ENCODE measurements around the gene SMYD3.

Gene SMYD3

DNA sequence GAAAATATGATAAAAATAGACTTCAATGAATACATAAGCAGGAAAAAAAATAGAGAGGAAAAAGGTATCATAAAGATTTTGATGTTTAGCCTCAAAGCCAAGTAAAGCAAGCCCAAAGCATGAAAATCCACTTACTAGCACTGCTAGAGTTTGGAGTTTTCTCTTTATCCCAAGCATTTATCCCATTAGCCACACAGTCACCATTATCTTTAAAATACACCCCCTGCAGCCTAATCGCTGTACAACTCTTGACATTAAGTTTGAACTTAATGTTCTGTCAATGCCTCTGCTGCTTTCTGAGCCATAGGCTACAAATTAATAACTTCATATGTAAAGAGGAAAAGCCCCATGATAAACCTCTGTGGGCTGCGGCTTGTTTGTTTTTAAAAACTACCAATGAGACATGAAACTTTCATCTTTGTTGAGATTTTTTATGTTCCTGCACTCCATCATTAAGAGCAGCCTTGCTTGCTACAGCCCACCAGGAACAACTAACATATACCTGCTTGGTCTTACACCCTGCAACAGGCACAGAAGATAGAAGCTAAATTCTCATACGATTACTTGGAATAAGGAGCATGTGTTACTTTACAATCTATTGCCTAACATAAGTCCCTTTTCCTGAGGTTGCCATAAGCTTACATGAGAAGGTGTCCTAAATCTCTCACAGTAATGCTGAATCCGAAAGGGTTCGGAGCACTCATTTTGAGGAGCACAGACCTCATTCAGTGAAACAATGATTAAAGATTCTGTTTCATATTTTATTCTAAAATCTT is 202.4 kb downstream of the SMYD3 start:
- no peak for DNase-seq (ENCODE audit: low read depth)

DNA sequence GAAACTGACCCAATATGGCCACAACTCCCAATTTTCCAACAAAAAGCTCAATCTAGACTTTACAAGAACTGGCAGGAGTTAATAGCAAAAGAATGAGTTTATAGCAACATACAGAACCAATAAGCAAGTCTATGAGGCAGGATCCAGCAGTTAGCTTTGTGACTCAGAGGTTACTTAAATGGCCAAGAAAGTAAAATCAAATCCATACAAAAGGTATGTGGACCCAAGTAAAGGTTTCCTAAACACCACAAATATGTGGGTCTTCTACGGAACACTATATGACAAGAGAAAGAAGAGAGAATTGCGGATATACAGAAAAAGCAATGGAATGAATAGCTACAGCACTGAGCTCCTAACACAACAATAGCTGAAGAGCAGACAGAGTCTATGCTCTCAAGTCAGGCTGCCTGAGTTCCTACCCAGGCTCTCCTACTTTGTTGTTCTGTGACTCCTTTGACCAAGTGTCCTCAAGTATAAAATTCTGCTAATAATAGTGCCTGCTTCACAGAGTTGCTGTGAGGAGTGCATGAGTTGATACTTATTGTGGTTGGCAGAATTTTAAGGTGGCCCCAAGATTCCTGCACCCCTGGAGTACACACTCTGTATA is 204.3 kb downstream of the SMYD3 start:
- DNase-seq (ENCODE audit: low read depth): no peak

DNA sequence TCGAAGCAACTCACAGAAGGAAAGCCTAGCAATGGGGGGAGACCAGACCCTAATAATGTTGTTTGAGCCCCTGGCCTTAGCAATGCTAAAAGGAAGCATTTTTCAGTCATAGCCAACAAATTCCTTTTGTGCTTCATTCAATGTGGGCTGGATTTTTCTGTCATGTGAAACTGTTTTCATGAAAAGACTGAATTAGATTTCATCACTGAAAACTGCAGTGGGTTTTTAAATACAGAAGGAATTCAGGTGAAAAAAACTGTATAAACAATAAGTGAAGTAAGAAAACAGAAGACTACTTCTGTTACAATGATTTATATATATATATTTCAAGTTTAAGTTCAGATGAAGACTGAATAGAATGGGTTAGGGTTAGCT is 204.8 kb downstream of the SMYD3 start:
- no peak for DNase-seq (ENCODE audit: low read depth)

DNA sequence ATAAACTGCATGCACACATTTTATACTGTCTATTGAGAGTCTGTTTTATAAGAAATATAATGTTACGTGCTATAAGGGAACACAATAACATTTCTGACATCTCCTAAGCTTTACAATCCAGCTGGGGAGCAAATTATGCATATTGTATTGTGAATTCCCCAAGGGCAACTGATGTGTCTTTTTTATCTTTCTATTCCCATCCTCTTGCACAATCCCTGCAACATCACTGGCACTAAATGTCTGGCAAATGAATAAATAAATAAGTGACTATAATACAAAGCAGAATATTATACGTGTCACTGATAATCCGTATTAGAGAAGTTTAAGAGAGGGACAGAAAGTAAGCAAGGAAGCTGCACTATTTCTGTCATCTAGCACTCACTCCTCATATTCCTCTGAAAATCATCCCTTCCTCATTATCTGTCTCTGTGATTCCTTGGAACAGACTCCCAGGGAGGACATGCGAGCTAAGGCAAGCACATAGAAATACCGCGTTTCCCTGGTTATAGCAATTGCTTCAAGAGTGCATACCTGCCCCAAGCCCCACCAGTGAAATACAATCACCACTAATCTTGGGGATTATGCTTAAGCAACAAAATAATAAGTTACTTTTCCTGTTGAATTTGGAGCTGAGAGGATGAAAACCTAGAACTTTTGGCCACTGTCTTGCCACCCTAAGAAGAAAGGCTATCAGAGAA is 205.4 kb downstream of the SMYD3 start:
- DNase-seq (ENCODE audit: low read depth): no peak

DNA sequence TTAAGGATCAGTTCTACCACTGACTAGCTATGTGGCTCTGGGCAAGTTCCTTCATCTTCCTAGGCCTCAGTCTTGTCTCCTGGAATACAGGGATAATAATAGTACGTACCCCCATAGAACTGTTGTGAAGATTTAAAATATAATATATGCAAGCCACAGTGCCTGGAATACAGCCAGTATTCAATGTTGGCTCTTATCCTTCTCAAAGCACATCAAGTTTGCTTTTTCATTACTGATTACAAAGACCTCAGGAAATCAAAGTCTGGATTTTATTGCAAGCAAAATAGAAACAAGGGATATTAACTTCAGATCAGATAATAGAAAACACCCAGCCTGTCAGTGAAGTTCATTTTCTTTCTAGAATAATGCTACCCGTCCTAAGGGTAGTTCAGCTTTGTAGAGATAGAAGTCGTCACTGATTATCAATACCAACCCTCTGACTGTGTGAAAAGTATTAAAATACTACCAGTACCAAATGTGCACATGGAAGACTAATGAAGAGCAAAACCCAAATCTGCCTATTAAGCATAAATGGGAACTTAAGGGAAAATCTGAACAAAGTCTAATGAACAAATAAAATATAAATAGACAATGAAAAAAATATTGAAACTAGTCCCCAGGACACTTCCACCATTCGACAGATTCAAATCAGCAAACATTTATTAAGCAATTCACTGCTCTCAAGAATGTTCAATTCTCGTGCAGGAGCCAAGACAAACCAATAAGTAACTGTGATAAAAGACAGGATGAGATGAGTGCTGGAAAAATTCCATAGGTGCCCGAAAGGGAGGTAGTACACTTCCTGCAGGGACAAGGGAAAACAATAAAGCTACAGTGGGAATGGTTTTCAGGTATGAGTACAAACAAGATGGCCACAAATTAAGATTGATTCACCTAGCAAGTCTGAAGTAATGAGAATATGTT is 206.2 kb downstream of the SMYD3 start:
- no peak for DNase-seq (ENCODE audit: low read depth)

DNA sequence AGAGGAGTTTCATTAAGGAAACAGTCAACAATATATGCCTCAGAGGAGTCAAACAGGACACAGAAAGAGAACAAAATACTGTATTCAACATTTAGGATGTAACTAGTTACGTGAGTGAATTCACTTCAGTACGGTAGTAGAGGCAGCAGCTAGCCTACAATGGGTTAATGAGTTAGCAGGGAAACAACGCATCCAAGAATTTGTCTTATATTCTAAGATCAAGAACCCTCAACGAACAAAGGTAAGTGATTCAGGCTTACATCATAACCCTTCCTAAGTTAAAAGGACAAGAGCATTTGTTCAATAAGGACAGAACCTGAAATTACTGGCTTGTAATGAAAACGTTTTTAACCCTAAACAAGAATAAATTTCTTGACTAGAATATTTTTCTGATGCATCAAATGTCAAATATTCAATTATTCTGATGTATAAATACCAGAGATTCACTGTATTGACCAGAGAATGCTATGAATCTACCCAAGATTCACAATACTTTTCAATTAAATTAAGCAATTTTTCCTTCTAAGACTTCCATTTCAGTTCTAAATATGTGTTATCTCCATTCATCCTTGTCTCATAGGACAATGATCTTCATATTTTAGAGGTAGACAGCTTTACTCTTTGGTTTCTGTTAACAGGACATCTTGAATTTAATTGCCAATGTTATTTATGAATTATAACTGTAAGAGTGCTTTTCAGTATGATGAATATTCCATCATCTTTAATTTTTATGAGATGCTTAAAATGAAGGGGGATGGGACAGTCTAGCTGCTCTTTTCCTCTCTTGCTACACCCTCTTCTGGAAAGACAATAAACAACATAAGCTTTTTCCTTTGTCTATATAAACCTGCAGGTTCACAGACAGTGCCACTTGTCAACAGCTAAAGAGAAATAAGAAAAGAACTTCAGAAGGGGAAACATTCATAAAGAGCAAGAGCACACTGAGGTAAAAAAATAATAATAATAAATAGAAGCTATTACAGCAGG is 209.5 kb downstream of the SMYD3 start:
- DNase-seq (ENCODE audit: low read depth): no peak

DNA sequence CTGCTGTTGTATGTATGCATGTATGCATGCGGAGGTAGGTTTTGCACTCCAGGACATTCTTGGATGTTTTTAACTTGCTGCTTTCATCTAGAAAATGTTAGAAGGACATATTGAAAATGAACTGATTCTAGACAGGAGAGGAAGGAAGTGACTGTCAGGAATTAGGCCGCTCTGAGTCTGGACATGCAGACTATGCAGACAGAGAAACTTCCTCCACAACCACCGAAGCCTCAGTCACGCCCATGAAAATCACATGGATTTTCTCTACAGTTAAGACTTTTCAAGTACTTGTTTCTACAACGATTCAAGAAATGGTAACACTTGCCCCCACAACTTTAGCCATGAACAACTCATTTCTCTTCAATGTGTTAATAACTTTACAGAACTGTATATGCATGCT is 211.1 kb downstream of the SMYD3 start:
- no peak for DNase-seq (ENCODE audit: low read depth)

DNA sequence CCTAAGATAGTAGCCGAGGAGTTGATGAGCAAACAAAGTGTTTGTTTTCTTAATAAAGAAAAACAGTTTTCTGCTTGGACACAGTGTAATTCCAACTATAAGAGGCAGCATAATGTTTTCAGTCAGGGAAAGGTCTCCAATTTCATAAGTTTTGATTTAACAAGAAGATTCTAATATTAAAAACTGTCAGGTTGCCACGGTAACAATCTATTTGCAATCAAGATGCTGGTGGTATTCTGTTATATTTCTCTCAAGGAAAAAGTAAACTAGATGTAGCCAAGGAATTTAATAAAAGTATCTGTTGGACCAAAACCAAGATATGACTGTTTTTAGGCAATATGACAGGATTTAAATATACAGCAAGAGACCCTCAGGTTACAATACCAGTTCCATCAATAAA is 211.7 kb downstream of the SMYD3 start:
- DNase-seq (ENCODE audit: low read depth): no peak

DNA sequence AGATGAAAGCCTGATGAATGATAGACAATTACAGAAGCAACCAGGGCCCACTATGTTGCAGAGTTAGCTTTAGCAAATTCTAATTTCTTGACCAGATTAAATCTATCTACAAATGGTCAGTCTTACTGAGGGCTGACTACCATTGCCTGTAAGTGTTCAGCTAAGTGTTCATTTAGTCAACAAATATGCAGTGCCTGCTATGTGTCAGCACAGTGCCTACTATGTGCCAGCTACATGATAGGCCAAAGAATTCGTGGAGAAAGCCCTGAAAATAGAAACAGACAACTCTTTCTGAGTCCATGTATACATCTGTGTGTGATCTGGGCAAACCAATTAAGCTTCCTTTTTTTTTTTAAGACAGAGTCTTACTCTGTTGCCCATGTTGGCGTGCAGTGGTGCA is 212.8 kb downstream of the SMYD3 start:
- DNase-seq (ENCODE audit: low read depth): no peak

DNA sequence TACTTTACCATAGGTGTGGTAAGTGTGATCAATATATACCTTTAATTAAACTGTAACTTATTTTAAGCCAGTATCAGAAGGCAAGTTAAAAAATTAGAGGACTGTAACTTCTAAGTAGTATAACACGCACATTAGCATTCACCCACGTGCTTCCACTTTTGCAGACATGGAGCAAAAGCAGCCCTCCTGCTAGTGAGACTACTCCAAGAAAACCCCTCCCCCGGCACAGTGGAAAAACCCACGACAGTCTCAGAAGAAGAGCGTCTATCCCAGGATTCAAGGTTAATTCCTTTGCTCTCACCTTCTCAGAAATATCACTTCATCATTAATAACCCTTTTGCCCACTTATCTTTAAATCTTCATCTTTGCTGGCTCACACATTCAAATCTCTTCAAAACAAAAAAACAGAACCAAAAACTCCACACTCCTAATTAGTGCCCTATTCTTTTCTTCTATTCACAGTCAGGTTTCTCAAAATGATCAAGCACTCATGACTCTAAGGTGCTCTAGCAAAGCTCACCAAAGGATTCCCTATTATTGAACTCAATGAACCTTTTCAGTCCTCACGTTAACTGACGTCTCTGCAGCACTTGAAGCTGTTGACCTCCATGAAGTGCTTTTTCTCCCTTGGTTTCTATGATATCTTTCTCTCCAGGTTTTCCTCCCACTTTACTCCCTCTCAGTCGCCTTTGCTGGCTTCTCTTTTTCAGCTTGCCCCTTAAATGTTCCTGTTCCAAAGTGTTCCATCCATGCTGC is 213.5 kb downstream of the SMYD3 start:
- no peak for DNase-seq (ENCODE audit: low read depth)

DNA sequence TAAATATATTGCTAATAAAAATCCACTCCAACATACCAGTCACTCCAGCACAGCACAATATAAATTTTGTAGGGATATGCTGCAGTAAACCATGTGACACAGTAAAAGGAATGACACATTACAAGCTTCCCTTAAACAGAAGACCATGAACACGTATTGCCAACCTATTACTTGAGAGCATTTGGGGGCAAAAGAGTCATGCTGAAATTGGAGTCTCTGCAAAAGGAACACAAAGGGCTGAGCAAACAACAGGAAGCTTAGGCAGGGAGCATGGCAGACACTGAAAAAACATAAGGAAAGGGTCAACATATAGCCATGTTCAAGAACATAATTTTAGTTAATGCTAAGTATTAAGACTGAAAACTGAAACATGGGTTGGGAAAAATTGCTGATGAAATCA is 214.5 kb downstream of the SMYD3 start:
- DNase-seq (ENCODE audit: low read depth): no peak

DNA sequence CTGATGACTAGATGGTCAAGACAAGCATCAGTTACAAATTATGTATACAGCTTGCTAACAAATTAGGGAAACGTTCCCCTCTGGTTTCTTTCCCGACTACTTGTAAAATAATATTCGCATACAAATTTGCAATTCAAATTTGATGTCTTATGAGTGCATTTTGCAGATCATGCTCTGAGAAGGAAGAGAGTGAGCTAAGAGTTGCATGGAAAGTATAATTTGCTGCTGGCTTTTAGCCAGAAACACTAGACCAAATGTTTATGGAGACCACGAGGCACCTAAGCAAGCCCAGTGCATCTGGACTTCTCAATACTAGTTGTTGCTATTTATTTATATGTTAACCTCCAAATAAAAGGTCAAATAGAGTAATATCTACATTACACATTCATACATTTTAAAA is 216.0 kb downstream of the SMYD3 start:
- no peak for DNase-seq (ENCODE audit: low read depth)

DNA sequence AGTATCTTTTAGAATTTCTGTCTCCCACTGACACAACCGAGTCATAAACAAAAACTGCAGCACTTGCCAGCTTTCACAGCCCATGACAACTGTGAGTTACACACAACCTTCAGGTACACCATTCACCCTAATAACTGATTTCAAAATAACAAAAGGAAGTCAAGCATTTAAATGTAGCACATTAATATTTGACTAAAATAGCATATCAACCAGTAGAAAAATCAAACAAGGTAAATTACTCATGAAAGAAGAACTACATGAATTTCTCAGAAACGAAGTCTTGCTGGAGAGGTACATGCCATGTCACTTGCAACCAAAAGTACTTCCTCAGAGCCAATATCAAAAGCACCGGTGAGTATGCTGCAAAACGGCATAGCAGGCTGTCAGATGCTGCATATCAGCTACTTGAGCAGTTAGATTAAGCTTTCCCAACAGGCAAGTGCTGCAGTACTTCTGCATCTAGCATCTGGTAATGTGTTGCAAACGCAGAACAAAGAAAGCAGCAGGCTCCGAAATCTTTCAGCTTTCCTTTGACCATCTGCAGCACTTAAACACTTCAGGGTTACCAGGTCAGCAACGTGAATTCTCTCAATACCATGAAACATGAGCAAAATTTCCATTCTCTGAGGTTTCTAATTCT is 223.2 kb downstream of the SMYD3 start:
- DNase-seq (ENCODE audit: low read depth): no peak

DNA sequence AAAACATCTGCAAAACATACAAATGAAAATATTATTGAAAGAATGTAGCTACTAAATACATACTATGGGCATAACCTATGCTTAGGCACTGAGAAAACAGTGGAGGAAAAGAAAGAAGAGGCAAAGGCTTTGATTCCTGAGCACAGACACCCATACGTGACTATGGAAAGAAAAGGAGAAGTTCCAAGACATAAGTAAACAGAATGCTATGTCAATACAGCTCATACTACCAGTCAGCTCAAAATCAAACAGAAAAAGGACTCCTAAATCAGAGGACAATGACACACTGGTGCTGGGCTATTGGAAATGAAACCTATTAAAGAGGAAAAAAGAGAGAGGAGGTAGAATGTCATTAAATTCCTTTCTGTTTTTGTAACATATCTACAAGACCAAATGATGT is 225.4 kb downstream of the SMYD3 start:
- DNase-seq (ENCODE audit: low read depth): no peak

DNA sequence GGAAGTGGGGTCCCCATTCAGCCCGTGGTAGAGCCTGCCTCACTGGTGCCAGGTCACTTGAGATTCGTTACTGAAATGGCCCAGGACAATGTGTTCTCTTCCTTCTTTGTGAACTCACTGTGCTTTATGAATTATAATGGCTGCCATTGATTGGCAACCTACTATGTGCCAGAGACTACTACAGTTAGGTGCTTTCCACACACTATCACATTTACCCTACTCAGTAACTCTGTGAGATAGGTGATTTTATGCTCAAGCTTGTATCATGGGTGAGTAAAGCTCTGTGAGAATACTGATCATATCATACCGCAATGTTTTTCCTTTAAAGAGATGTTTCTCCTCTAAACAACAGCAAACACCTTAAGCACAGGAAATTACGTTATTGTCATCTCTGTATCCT is 225.9 kb downstream of the SMYD3 start:
- no peak for DNase-seq (ENCODE audit: low read depth)

DNA sequence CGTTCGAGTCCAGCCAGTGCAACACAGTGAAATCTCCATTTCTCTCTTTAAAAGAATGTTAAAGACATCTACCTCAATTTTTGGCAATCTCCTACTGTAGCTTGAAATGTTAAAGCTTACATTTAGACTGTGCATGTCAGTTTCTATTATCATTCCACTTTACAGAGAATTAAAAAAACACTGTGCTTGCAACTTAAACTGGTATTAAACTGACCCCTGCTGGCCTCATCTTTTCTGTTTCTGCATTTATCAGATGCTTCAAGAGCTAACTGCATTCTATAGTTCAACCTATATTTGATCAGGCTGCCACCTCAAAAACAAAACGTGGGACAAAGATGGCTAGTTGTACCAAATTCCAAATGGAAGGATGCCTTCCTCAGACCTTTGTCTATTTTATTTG is 226.5 kb downstream of the SMYD3 start:
- DNase-seq (ENCODE audit: low read depth): no peak

DNA sequence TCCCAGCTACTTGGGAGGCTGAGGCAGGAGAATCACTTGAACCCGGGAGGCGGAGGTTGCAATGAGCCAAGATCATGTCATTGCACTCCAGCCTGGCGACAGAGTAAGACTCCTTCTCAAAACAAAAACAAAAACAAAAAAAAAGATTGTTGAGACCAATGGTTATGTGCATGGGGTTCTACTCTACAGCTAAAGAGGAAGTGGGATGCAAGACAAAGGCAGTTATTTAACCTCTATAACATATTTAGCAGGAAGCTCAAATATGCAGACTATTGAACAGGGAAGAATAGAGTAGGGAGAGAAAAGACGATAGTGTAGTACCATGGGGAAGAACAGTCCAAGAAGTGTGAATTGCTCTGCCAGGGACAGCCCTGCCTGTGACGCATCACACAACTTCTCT is 227.7 kb downstream of the SMYD3 start:
- no peak for DNase-seq (ENCODE audit: low read depth)

DNA sequence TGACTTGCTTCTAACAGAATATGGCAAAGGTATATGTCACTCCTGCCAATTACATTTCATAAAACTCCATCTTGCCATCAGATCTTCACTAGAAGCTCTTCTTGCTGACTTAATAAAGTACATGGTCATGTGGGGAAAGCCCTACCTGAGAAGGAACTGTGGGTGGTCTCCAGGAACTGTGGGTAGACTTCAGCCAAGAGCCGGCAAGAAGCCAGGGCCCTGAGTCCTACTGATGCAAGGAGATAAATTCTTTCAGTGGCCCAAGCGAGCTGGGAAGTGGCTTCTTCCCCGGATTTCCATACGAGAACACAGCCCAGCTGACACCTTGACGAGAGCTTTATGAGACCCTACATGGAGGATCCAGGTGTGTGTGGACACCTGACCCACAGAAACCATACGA is 228.7 kb downstream of the SMYD3 start:
- DNase-seq (ENCODE audit: low read depth): no peak

DNA sequence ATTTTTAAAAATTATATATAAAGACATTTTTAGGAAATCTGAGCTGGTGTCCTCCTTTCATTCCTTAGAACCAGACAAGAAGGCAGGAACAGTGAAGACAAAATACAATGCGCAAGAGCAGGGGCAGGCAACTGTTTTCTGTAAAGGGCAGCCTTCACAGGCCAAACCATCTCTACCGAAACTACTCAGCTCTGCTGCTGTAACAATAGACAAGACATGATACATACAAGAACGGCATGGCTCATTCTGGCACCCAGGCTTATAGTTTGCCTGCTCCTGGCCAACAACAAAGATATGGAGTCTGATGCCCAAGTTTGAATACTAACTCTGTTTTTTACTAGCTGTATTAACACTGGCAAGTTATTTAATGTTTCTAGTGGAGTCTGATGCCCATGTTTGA is 232.0 kb downstream of the SMYD3 start:
- no peak for DNase-seq (ENCODE audit: low read depth)

DNA sequence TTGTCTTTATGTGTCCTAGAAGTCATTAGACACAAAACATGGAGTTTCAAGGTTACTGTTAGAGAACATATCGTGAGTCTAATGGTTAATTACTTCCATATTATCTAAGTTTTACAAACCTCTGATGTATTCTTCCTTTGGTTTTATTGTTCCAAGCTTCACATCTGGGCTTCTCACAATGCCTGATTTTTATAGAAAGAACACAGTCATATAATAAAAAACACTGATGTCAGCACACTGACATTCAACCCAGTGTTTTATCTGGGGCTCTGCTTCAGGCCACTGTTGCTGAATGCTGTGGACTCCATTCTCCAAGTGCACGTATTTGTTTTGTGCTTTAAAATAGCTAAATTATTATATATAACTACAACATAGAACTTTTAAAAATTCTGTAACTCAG is 232.9 kb downstream of the SMYD3 start:
- DNase-seq (ENCODE audit: low read depth): no peak

Data from activated T-cell treated with anti-CD3 and anti-CD28 coated beads for 48 hours (primary cell).